CD14-positive monocyte (primary cell): ENCODE measurements around the gene COX7A2L. TPM values are rescaled to one million over a fixed set of nuclear protein-coding genes. Genes with fewer than 3 reads are reported as not detected.

Source experiments
- DNase-seq, 3 donors: peaks; one replicate each; pipeline ENCODE4 v3.0.0-alpha.2; 2011 to 2022
- H2AFZ ChIP-seq: 2 replicates; pipeline ENCODE4 v1.6.0; 2012; ENCODE audit warnings: mild to moderate bottlenecking, low read depth, low read length, inconsistent platforms; ENCODE audit not compliant: insufficient read depth, poor library complexity, severe bottlenecking
- H3K27ac ChIP-seq, 2 donors: 1 replicate in 1 of 2; 2 replicates in 1 of 2; pipeline ENCODE4 v1.5.1; 2012 to 2013; ENCODE audit warnings: low read length in 2 of 2, control low read depth in 1 of 2, inconsistent platforms in 1 of 2, low read depth in 1 of 2, mild to moderate bottlenecking in 1 of 2
- H3K27me3 ChIP-seq, 2 donors: one replicate each; pipeline versions ENCODE4 v1.6.0 to v1.6.1; 2011 to 2013; ENCODE audit warnings: low read length in 2 of 2; ENCODE audit not compliant: control insufficient read depth in 2 of 2, insufficient read depth in 2 of 2
- H3K36me3 ChIP-seq, 2 donors: replicated peaks in 1 of 2; 1 replicate in 1 of 2; 2 replicates in 1 of 2; pipeline versions ENCODE4 v1.5.1 to v1.6.1; 2012 to 2013; ENCODE audit warnings: low read length in 2 of 2, control low read depth in 1 of 2, inconsistent platforms in 1 of 2, mild to moderate bottlenecking in 1 of 2; ENCODE audit not compliant: insufficient read depth in 2 of 2, control insufficient read depth in 1 of 2
- H3K4me1 ChIP-seq, 2 donors: 1 replicate in 1 of 2; 2 replicates in 1 of 2; pipeline versions ENCODE4 v1.5.1 to v1.6.1; 2012 to 2013; ENCODE audit warnings: low read length in 2 of 2, control low read depth in 1 of 2, inconsistent platforms in 1 of 2, mild to moderate bottlenecking in 1 of 2, moderate library complexity in 1 of 2; ENCODE audit not compliant: insufficient read depth in 2 of 2, control insufficient read depth in 1 of 2
- H3K4me2 ChIP-seq: replicated peaks from 2 replicates; pipeline ENCODE3; 2012; ENCODE audit warnings: low read length, moderate library complexity, mild to moderate bottlenecking; ENCODE audit not compliant: poor library complexity, severe bottlenecking; ENCODE audit errors: extremely low read depth
- H3K4me3 ChIP-seq, 3 experiments: fragments of 200-600 bp in 1 of 3; sonication (generic) in 1 of 3; replicated peaks in 1 of 3; 1 replicate in 2 of 3; 2 replicates in 1 of 3; pipeline ENCODE4 v1.5.1; 2011 to 2013; ENCODE audit warnings: low read length in 3 of 3, mild to moderate bottlenecking in 3 of 3, control low read depth in 2 of 3, low read depth in 2 of 3, inconsistent platforms in 1 of 3, moderate library complexity in 1 of 3
- H3K79me2 ChIP-seq: 2 replicates; pipeline ENCODE4 v1.6.0; 2012; ENCODE audit warnings: mild to moderate bottlenecking, control low read depth, inconsistent platforms, low read length, moderate library complexity; ENCODE audit not compliant: insufficient read depth
- H3K9ac ChIP-seq: 2 replicates; pipeline ENCODE4 v1.6.0; 2017; ENCODE audit warnings: low read length, mild to moderate bottlenecking; ENCODE audit not compliant: insufficient read depth, poor library complexity, severe bottlenecking
- H3K9me3 ChIP-seq, 2 donors: replicated peaks in 1 of 2; 1 replicate in 1 of 2; 2 replicates in 1 of 2; pipeline versions ENCODE4 v1.5.1 to v1.6.1; 2012 to 2013; ENCODE audit warnings: low read length in 2 of 2, control low read depth in 1 of 2; ENCODE audit not compliant: control insufficient read depth in 1 of 2, insufficient read depth in 1 of 2
- H4K20me1 ChIP-seq: 2 replicates; pipeline ENCODE4 v1.6.0; 2012; ENCODE audit warnings: mild to moderate bottlenecking, low read length, control low read depth, moderate library complexity; ENCODE audit not compliant: insufficient read depth
- H3K27ac Mint-ChIP-seq, 7 donors: one replicate each; pipeline ENCODE4 v1.8.0; 2020; ENCODE audit warnings: mild to moderate bottlenecking in 7 of 7, mixed read lengths in 7 of 7, moderate library complexity in 6 of 7, inconsistent platforms in 2 of 7
- H3K27me3 Mint-ChIP-seq, 3 donors: one replicate each; pipeline ENCODE4 v1.8.0; 2021 to 2022; ENCODE audit warnings: low read depth in 3 of 3, mild to moderate bottlenecking in 3 of 3, mixed read lengths in 3 of 3, moderate library complexity in 3 of 3, inconsistent platforms in 1 of 3
- H3K36me3 Mint-ChIP-seq, 2 donors: one replicate each; pipeline ENCODE4 v1.8.0; 2020; ENCODE audit warnings: mixed read lengths in 2 of 2, inconsistent platforms in 1 of 2, mild to moderate bottlenecking in 1 of 2
- H3K4me1 Mint-ChIP-seq: one replicate; pipeline ENCODE4 v1.8.0; 2020; ENCODE audit warnings: mild to moderate bottlenecking, mixed read lengths
- H3K4me3 Mint-ChIP-seq, 2 donors: one replicate each; pipeline ENCODE4 v1.8.0; 2020; ENCODE audit warnings: mild to moderate bottlenecking in 2 of 2, mixed read lengths in 2 of 2, moderate library complexity in 1 of 2
- H3K9me3 Mint-ChIP-seq, 7 donors: one replicate each; pipeline ENCODE4 v1.8.0; 2020 to 2022; ENCODE audit warnings: mixed read lengths in 7 of 7, mild to moderate bottlenecking in 6 of 7, moderate library complexity in 6 of 7, inconsistent platforms in 2 of 7
- WGBS: methylation state at CpG from one replicate; pipeline ENCODE4 v1.1.5; 2013; ENCODE audit warnings: missing lambda C conversion rate; ENCODE audit not compliant: insufficient coverage; 5-methylcytosine and 5-hydroxymethylcytosine counted together
- intact Hi-C, 2 donors: fragments of 100-400 bp; cut with micrococcal nuclease; formaldehyde crosslinking; loops; one replicate each; pipeline versions ENCODE4 v1.15.0 to v1.15.1; 2023
- polyA plus RNA-seq, 3 donors: library from polyadenylated mRNA; depleted of rRNA in 1 of 3; unstranded in 2 of 3; stranded (reverse) in 1 of 3; fragments of 300-500 nt in 2 of 3; fragments of >200 nt in 1 of 3; fragmentation: Illumina TruSeq in 2 of 3; gene quantifications; 1 replicate in 2 of 3; 2 replicates in 1 of 3; pipeline ENCODE4 v1.2.3, GENCODE V29; 2012 to 2021
- TF ChIP-seq, protein P1 (sequence below): fragments of 200-600 bp; IDR thresholded peaks from one replicate; pipeline ENCODE4 v1.8.0; 2022; ENCODE audit warnings: antibody characterized with exemption, mild to moderate bottlenecking

Gene COX7A2L
- polyA plus RNA-seq, 3 donors, result 63.6 to 153 (median 144) TPM

- peaks cover 25% of the 10 kb centered on the region for H4K20me1 ChIP-seq
- no peaks in the 10 kb centered on the region for H3K36me3 ChIP-seq
- peaks cover 24 to 31% of the 10 kb centered on the region in 2 donors for H3K4me1 ChIP-seq
- H2AFZ ChIP-seq, result peak overlapping the region; percentile 85
- Mint-ChIP-seq H3K4me1 (peaks cover 39% of the 10 kb centered on the region), H3K36me3 (peaks cover under 1% of the 10 kb centered on the region in 2 donors), H3K4me3 (peak overlapping the region; percentile 90 to 96), H3K9me3 (peaks cover 0 to 3% (median 0%) of the 10 kb centered on the region in 7 donors), H3K27ac (peak overlapping the region in 5 of 7 donors; percentile 70 to 99 (median 98)), H3K27me3 (peaks cover 3 to 6% (median 4%) of the 10 kb centered on the region in 3 donors)
- intact Hi-C loops, result no loop called here
- peaks cover 42% of the 10 kb centered on the region for H3K79me2 ChIP-seq
- peak overlapping the region in 1 of 2 donors; percentile 97 for H3K27ac ChIP-seq
- peak overlapping the region; percentile 90 for H3K4me2 ChIP-seq
- no peaks in the 10 kb centered on the region for H3K27me3 ChIP-seq
- TF ChIP-seq, protein P1, sequence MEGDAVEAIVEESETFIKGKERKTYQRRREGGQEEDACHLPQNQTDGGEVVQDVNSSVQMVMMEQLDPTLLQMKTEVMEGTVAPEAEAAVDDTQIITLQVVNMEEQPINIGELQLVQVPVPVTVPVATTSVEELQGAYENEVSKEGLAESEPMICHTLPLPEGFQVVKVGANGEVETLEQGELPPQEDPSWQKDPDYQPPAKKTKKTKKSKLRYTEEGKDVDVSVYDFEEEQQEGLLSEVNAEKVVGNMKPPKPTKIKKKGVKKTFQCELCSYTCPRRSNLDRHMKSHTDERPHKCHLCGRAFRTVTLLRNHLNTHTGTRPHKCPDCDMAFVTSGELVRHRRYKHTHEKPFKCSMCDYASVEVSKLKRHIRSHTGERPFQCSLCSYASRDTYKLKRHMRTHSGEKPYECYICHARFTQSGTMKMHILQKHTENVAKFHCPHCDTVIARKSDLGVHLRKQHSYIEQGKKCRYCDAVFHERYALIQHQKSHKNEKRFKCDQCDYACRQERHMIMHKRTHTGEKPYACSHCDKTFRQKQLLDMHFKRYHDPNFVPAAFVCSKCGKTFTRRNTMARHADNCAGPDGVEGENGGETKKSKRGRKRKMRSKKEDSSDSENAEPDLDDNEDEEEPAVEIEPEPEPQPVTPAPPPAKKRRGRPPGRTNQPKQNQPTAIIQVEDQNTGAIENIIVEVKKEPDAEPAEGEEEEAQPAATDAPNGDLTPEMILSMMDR, result no peak
- DNase-seq, result no peak
- H3K9ac ChIP-seq, result peak overlapping the region; percentile 92
- peak overlapping the region; percentile 58 to 92 (median 89) for H3K4me3 ChIP-seq
- WGBS, result 0% methylated on average over 2 of the region's 6 CpGs
- H3K9me3 ChIP-seq, result no peaks in the 10 kb centered on the region
These were observed 789 bp upstream of the COX7A2L start for GRCh38 chr2:42361728-42362283.

- Mint-ChIP-seq H3K4me1 (peaks cover 36% of the 10 kb centered on the region), H3K9me3 (peaks cover 0 to 3% (median 0%) of the 10 kb centered on the region in 7 donors), H3K27ac (peak overlapping the region; percentile 97 to 99 (median 98)), H3K36me3 (peaks cover 9% of the 10 kb centered on the region in 2 donors), H3K27me3 (peaks cover 3 to 5% (median 4%) of the 10 kb centered on the region in 3 donors), H3K4me3 (peak overlapping the region; percentile 90 to 96)
- H3K27ac ChIP-seq, result peak overlapping the region; percentile 88 to 97
- H3K79me2 ChIP-seq, result peaks cover 55% of the 10 kb centered on the region
- intact Hi-C loops, result no loop called here
- peaks cover 36% of the 10 kb centered on the region for H4K20me1 ChIP-seq
- peak overlapping the region; percentile 83 to 92 (median 89) for H3K4me3 ChIP-seq
- WGBS, result 0% methylated on average over 11 of the region's 15 CpGs
- H3K9ac ChIP-seq, result peak overlapping the region; percentile 92
- peak overlapping the region; percentile 85 for H2AFZ ChIP-seq
- H3K36me3 ChIP-seq, result peaks cover 0 to 4% of the 10 kb centered on the region in 2 donors
- peak in 1 of 3 donors; percentile 12 for DNase-seq
- H3K4me2 ChIP-seq, result peak overlapping the region; percentile 90
- no peaks in the 10 kb centered on the region for H3K9me3 ChIP-seq
- TF ChIP-seq, protein P1, result no peak
- no peaks in the 10 kb centered on the region for H3K27me3 ChIP-seq
- peaks cover 24 to 31% of the 10 kb centered on the region in 2 donors for H3K4me1 ChIP-seq
These were observed 526 bp downstream of the COX7A2L start for GRCh38 chr2:42360493-42360889.
